H1 (cell line): ENCODE data around the gene FLVCR2. TPM values are rescaled to one million over a fixed set of nuclear protein-coding genes. Genes with fewer than 3 reads are reported as not detected.

ENCODE experiments used
- BRCA1 ChIP-seq: IDR thresholded peaks from 2 replicates; pipeline ENCODE4 v1.6.1; 2012; ENCODE audit warnings: low read depth, low read length, improper control_type of control experiment
- CHD1 ChIP-seq: IDR thresholded peaks from 2 replicates; pipeline ENCODE4 v1.6.1; 2012; ENCODE audit warnings: low read depth, low read length, improper control_type of control experiment
- JUND ChIP-seq: IDR thresholded peaks from 2 replicates; pipeline ENCODE4 v1.6.1; 2011; ENCODE audit warnings: mild to moderate bottlenecking, improper control_type of control experiment, low read length
- KDM4A ChIP-seq: IDR thresholded peaks from one replicate; pipeline ENCODE4 v1.7.1; 2012; ENCODE audit warnings: low read depth, mild to moderate bottlenecking, moderate library complexity, low read length, inconsistent platforms; ENCODE audit not compliant: severe bottlenecking
- USF2 ChIP-seq: IDR thresholded peaks from 2 replicates; pipeline ENCODE4 v1.6.1; 2011; ENCODE audit warnings: low read length, improper control_type of control experiment
- polyA plus RNA-seq, 7 experiments: library from polyadenylated mRNA; depleted of rRNA in 3 of 7; stranded (reverse) in 5 of 7; unstranded in 2 of 7; fragments of >200 nt in 5 of 7; fragments of 200-250 nt in 2 of 7; gene quantifications; 1 replicate in 5 of 7; 2 replicates in 1 of 7; 4 replicates in 1 of 7; pipeline versions ENCODE4 v1.2.1 to v1.2.3, GENCODE V29; 2011 to 2013; ENCODE audit warnings: missing spikeins in 2 of 7, mixed read lengths in 2 of 7
- total RNA-seq: library from RNA; stranded (reverse); fragmentation: NEBNext Ultra II Directional; extraction: Animal tissue kit (Norgen Biotek cat#: 25700); gene quantifications from 2 replicates; pipeline ENCODE4 v1.2.1, GENCODE V29; 2021

FLVCR2 gene
- total and polyA plus RNA-seq, 2 of the 8 experiments (the other 6 are each of a cell fraction or from before 2014, with no cell fraction given), result 7.1 to 8.2 TPM

- TF ChIP-seq USF2 (no peak), KDM4A (no peak), CHD1 (no peak), JUND (no peak), BRCA1 (no peak)
Observed at GRCh38 chr14:75579882-75580281, 1.5 kb downstream of the FLVCR2 start (continued).
